GM23338 (cell line): ENCODE data around the gene FAM174C. TPM values are rescaled to one million over a fixed set of nuclear protein-coding genes. Genes with fewer than 3 reads are reported as not detected.

Source experiments
- ATAC-seq: fragments of 200-7000 bp; cut with Tn5 transposase; 3 replicates; pipeline ENCODE4 v1.9.1; 2020
- DNase-seq: peaks from one replicate; pipeline ENCODE4 v3.0.0-alpha.2; 2015; ENCODE audit warnings: low spot score
- H2AFZ ChIP-seq: fragments of 200-600 bp; sonication (generic); 2 replicates; pipeline ENCODE4 v1.8.0; 2016; ENCODE audit warnings: antibody characterized with exemption, mild to moderate bottlenecking, moderate library complexity
- H3F3A ChIP-seq: fragments of 200-600 bp; sonication (generic); replicated peaks from 2 replicates; pipeline ENCODE4 v1.8.0; 2017; ENCODE audit warnings: antibody characterized with exemption, mixed run types, low read depth
- H3K27ac ChIP-seq: fragments of 200-600 bp; sonication (generic); 2 replicates; pipeline ENCODE4 v1.6.1; 2016; ENCODE audit warnings: low read depth
- H3K27me3 ChIP-seq: fragments of 200-600 bp; sonication (generic); 2 replicates; pipeline ENCODE4 v1.8.0; 2016; ENCODE audit warnings: mild to moderate bottlenecking, mixed run types, moderate library complexity; ENCODE audit not compliant: insufficient read depth
- H3K36me3 ChIP-seq: fragments of 200-600 bp; sonication (generic); 2 replicates; pipeline ENCODE4 v1.8.0; 2016; ENCODE audit warnings: mild to moderate bottlenecking; ENCODE audit not compliant: insufficient read depth
- H3K4me1 ChIP-seq: fragments of 200-600 bp; sonication (generic); 2 replicates; pipeline ENCODE4 v1.8.0; 2016; ENCODE audit warnings: mild to moderate bottlenecking, moderate library complexity; ENCODE audit not compliant: insufficient read depth
- H3K4me2 ChIP-seq: fragments of 200-600 bp; sonication (generic); 2 replicates; pipeline ENCODE4 v1.7.1; 2017; ENCODE audit warnings: mixed run types
- H3K4me3 ChIP-seq: fragments of 200-600 bp; sonication (generic); 2 replicates; pipeline ENCODE4 v1.6.1; 2016; ENCODE audit warnings: mixed run types
- H3K79me2 ChIP-seq: fragments of 200-600 bp; sonication (generic); replicated peaks from 2 replicates; pipeline ENCODE4 v1.8.0; 2017; ENCODE audit warnings: mild to moderate bottlenecking; ENCODE audit not compliant: insufficient read depth
- H3K9me2 ChIP-seq: fragments of 200-600 bp; sonication (generic); 2 replicates; pipeline ENCODE4 v1.8.0; 2017; ENCODE audit not compliant: insufficient read depth
- H4K20me1 ChIP-seq: fragments of 200-600 bp; sonication (generic); replicated peaks from 2 replicates; pipeline ENCODE4 v1.8.0; 2017; ENCODE audit warnings: mild to moderate bottlenecking; ENCODE audit not compliant: insufficient read depth
- H3K27ac Mint-ChIP-seq: 2 replicates; pipeline ENCODE4 v1.8.0; 2020; ENCODE audit warnings: inconsistent platforms, mild to moderate bottlenecking, moderate library complexity, mixed read lengths
- H3K27me3 Mint-ChIP-seq: 3 replicates; pipeline ENCODE4 v1.8.0; 2022; ENCODE audit warnings: low read depth, mild to moderate bottlenecking, moderate library complexity, mixed read lengths, inconsistent platforms; ENCODE audit not compliant: insufficient read depth, poor library complexity
- H3K36me3 Mint-ChIP-seq: 3 replicates; pipeline ENCODE4 v1.8.0; 2021; ENCODE audit warnings: low read depth, mild to moderate bottlenecking, inconsistent platforms, moderate library complexity, mixed read lengths
- H3K4me1 Mint-ChIP-seq: 3 replicates; pipeline ENCODE4 v1.8.0; 2020; ENCODE audit warnings: mild to moderate bottlenecking, inconsistent platforms, mixed read lengths
- H3K4me3 Mint-ChIP-seq: 3 replicates; pipeline ENCODE4 v1.8.0; 2021; ENCODE audit warnings: moderate library complexity, mild to moderate bottlenecking, inconsistent platforms, mixed read lengths
- H3K9me3 Mint-ChIP-seq: 3 replicates; pipeline ENCODE4 v1.8.0; 2020; ENCODE audit warnings: moderate library complexity, mild to moderate bottlenecking, inconsistent platforms, mixed read lengths
- CREB1 ChIP-seq: fragments of 250-450 bp; sonication (Bioruptor Pico); IDR thresholded peaks from 2 replicates; pipeline ENCODE4 v1.5.0; 2020; ENCODE audit warnings: low read depth, mild to moderate bottlenecking, moderate library complexity
- ETS1 ChIP-seq: IDR thresholded peaks from 2 replicates; pipeline ENCODE4 v1.6.1; 2016; ENCODE audit warnings: antibody characterized with exemption
- EZH2 ChIP-seq: fragments of 200-600 bp; sonication (generic); IDR thresholded peaks from one replicate; pipeline ENCODE4 v1.8.0; 2017; ENCODE audit warnings: antibody characterized with exemption, mild to moderate bottlenecking, low read depth; ENCODE audit not compliant: unreplicated experiment
- EZH2phosphoT487 ChIP-seq: fragments of 200-600 bp; sonication (generic); IDR thresholded peaks from one replicate; pipeline ENCODE4 v1.8.1; 2018; ENCODE audit warnings: antibody characterized with exemption; ENCODE audit not compliant: unreplicated experiment
- JUNB ChIP-seq: IDR thresholded peaks from one replicate; pipeline ENCODE4 v1.6.1; 2016; ENCODE audit warnings: antibody characterized with exemption; ENCODE audit not compliant: unreplicated experiment
- NANOG ChIP-seq: IDR thresholded peaks from 2 replicates; pipeline ENCODE4 v1.6.1; 2016; ENCODE audit warnings: antibody characterized with exemption, borderline replicate concordance
- POLR2AphosphoS5 ChIP-seq: IDR thresholded peaks from 2 replicates; pipeline ENCODE4 v1.6.1; 2016; ENCODE audit warnings: antibody characterized with exemption, low read depth
- REST ChIP-seq: IDR thresholded peaks from one replicate; pipeline ENCODE4 v1.6.1; 2018; ENCODE audit warnings: antibody characterized with exemption; ENCODE audit not compliant: unreplicated experiment
- ZNF114 ChIP-seq: fragments of 250-450 bp; sonication (Bioruptor Pico); IDR thresholded peaks from 2 replicates; pipeline ENCODE4 v1.5.0; 2020; ENCODE audit warnings: mild to moderate bottlenecking, moderate library complexity
- ZNF331 ChIP-seq: fragments of 250-450 bp; sonication (Bioruptor Pico); IDR thresholded peaks from 2 replicates; pipeline ENCODE4 v1.5.0; 2020; ENCODE audit warnings: low read depth, mild to moderate bottlenecking, moderate library complexity
- polyA plus RNA-seq: library from polyadenylated mRNA; unstranded; fragments of >200 nt; fragmentation: Nextera tagmentation; extraction: Ambion mirVana; gene quantifications from 2 replicates; pipeline ENCODE4 v1.2.1, GENCODE V29; 2016
- total RNA-seq: library from RNA; depleted of rRNA; stranded (reverse); fragments of >200 nt; shearing (Covaris generic); gene quantifications from 2 replicates; pipeline ENCODE4 v1.2.3, GENCODE V29; 2014; rRNA removed

The FAM174C gene
- total and polyA plus RNA-seq, 2 experiments from 2014 or later, result 60.4 to 68.0 TPM

- H3K4me1 ChIP-seq, result peaks cover 6% of the 10 kb centered on the region; the same call in 1 of the 2 replicates
- H2AFZ ChIP-seq, result peak overlapping the region; percentile 63; the same call in 1 of the 2 replicates
- H3K27me3 ChIP-seq, result 0 out of 2 replicates have a peak, but pooled peaks cover 10% of the 10 kb centered on the region
- Mint-ChIP-seq H3K9me3 (no peaks in the 10 kb centered on the region), H3K4me1 (peaks cover 5% of the 10 kb centered on the region), H3K36me3 (no peaks in the 10 kb centered on the region), H3K27ac (0 out of 2 replicates have a peak overlapping the region, but pooled peaks have one; percentile 17), H3K27me3 (peaks cover 18% of the 10 kb centered on the region), H3K4me3 (no peak overlapping the region)
- ATAC-seq (no peak), DNase-seq (no peak)
- no peak overlapping the region for H3K27ac ChIP-seq
- H3K4me2 ChIP-seq, result no peak overlapping the region
- no peak for TF ChIP-seq ZNF331 (CRISPR knock-in tag)
- TF ChIP-seq EZH2phosphoT487, result no peak
- no peak for TF ChIP-seq REST
- TF ChIP-seq NANOG, result no peak
- no peak for TF ChIP-seq POLR2AphosphoS5
- no peak for TF ChIP-seq ZNF114
- no peak for TF ChIP-seq ETS1
- TF ChIP-seq JUNB, result no peak
- TF ChIP-seq CREB1, result no peak
- no peak for TF ChIP-seq EZH2
- H3K36me3 ChIP-seq, result no peaks in the 10 kb centered on the region
- no peaks in the 10 kb centered on the region for H3K9me2 ChIP-seq
- H3F3A ChIP-seq, result peaks cover 2% of the 10 kb centered on the region; the same call in 1 of the 2 replicates
- H3K79me2 ChIP-seq, result no peaks in the 10 kb centered on the region
- H3K4me3 ChIP-seq, result no peak overlapping the region
- H4K20me1 ChIP-seq, result no peaks in the 10 kb centered on the region
Measured at GRCh38 chr19:1327125-1327524, 51.8 kb downstream of the FAM174C start.

Other genes starting within 250 kb of the FAM174C start
- gene CNN2, start 248.9 kb upstream of the FAM174C start, total RNA-seq, result 392 and 426 TPM in 2 replicates
- gene CNN2, start 248.9 kb upstream of the FAM174C start, polyA plus RNA-seq, result 314 and 330 TPM in 2 replicates
- 18.1 and 22.2 TPM in 2 replicates for gene ABCA7, start 235.4 kb upstream of the FAM174C start, total RNA-seq
- gene ABCA7, start 235.4 kb upstream of the FAM174C start, polyA plus RNA-seq, result 27.4 and 30.3 TPM in 2 replicates
- gene ARHGAP45, start 208.4 kb upstream of the FAM174C start, total RNA-seq, result 56.0 and 71.8 TPM in 2 replicates
- 24.7 and 28.3 TPM in 2 replicates for gene ARHGAP45, start 208.4 kb upstream of the FAM174C start, polyA plus RNA-seq
- gene POLR2E, start 180.2 kb upstream of the FAM174C start, total RNA-seq, result 257 and 303 TPM in 2 replicates
- 254 and 286 TPM in 2 replicates for gene POLR2E, start 180.2 kb upstream of the FAM174C start, polyA plus RNA-seq
- gene GPX4, start 171.5 kb upstream of the FAM174C start, total RNA-seq, result 284 and 351 TPM in 2 replicates
- 543 and 573 TPM in 2 replicates for gene GPX4, start 171.5 kb upstream of the FAM174C start, polyA plus RNA-seq
- 28.0 and 35.4 TPM in 2 replicates for gene SBNO2, start 101.3 kb upstream of the FAM174C start, total RNA-seq
- 6.3 and 6.9 TPM in 2 replicates for gene SBNO2, start 101.3 kb upstream of the FAM174C start, polyA plus RNA-seq
- gene STK11, start 69.8 kb upstream of the FAM174C start, total RNA-seq, result 84.4 and 96.5 TPM in 2 replicates
- 19.4 and 23.7 TPM in 2 replicates for gene STK11, start 69.8 kb upstream of the FAM174C start, polyA plus RNA-seq
- gene CBARP, start 37.5 kb upstream of the FAM174C start, total RNA-seq, result 10.8 and 14.1 TPM in 2 replicates
- 2.0 TPM in 2 replicates for gene CBARP, start 37.5 kb upstream of the FAM174C start, polyA plus RNA-seq
- 78.7 and 139 TPM in 2 replicates for gene ATP5F1D, start 33.8 kb upstream of the FAM174C start, total RNA-seq
- gene ATP5F1D, start 33.8 kb upstream of the FAM174C start, polyA plus RNA-seq, result 396 and 420 TPM in 2 replicates
- 84.5 and 113 TPM in 2 replicates for gene MIDN, start 26.9 kb upstream of the FAM174C start, total RNA-seq
- 28.6 and 33.3 TPM in 2 replicates for gene MIDN, start 26.9 kb upstream of the FAM174C start, polyA plus RNA-seq
- 152 and 202 TPM in 2 replicates for gene CIRBP, start 6.2 kb upstream of the FAM174C start, total RNA-seq
- 153 and 160 TPM in 2 replicates for gene CIRBP, start 6.2 kb upstream of the FAM174C start, polyA plus RNA-seq
- gene EFNA2, start 10.3 kb downstream of the FAM174C start, total RNA-seq, result 8.2 and 10.3 TPM in 2 replicates
- 2.7 and 4.8 TPM in 2 replicates for gene EFNA2, start 10.3 kb downstream of the FAM174C start, polyA plus RNA-seq
- 128 and 132 TPM in 2 replicates for gene NDUFS7, start 108.4 kb downstream of the FAM174C start, total RNA-seq
- 201 and 203 TPM in 2 replicates for gene NDUFS7, start 108.4 kb downstream of the FAM174C start, polyA plus RNA-seq
- 21.5 and 27.3 TPM in 2 replicates for gene GAMT, start 126.0 kb downstream of the FAM174C start, total RNA-seq
- 33.6 and 36.9 TPM in 2 replicates for gene GAMT, start 126.0 kb downstream of the FAM174C start, polyA plus RNA-seq
- gene DAZAP1, start 132.1 kb downstream of the FAM174C start, total RNA-seq, result 180 and 194 TPM in 2 replicates
- 44.1 and 48.1 TPM in 2 replicates for gene DAZAP1, start 132.1 kb downstream of the FAM174C start, polyA plus RNA-seq
- 2,953 and 3,723 TPM in 2 replicates for gene RPS15, start 162.9 kb downstream of the FAM174C start, total RNA-seq
- 3,861 and 4,267 TPM in 2 replicates for gene RPS15, start 162.9 kb downstream of the FAM174C start, polyA plus RNA-seq
- 14.3 and 18.3 TPM in 2 replicates for gene APC2, start 174.6 kb downstream of the FAM174C start, total RNA-seq
- gene APC2, start 174.6 kb downstream of the FAM174C start, polyA plus RNA-seq, result 1.4 TPM in 2 replicates
- gene C19orf25, start 203.7 kb downstream of the FAM174C start, total RNA-seq, result 61.1 and 64.9 TPM in 2 replicates
- 43.5 and 50.1 TPM in 2 replicates for gene C19orf25, start 203.7 kb downstream of the FAM174C start, polyA plus RNA-seq
- gene PCSK4, start 214.8 kb downstream of the FAM174C start, total RNA-seq, result 5.9 and 15.1 TPM in 2 replicates
- gene PCSK4, start 214.8 kb downstream of the FAM174C start, polyA plus RNA-seq, result 3.8 and 5.6 TPM in 2 replicates
- 14.3 and 15.2 TPM in 2 replicates for gene REEP6, start 215.7 kb downstream of the FAM174C start, total RNA-seq
- 20.0 and 23.4 TPM in 2 replicates for gene REEP6, start 215.7 kb downstream of the FAM174C start, polyA plus RNA-seq
- gene ADAMTSL5, start 237.5 kb downstream of the FAM174C start, total RNA-seq, result 0.10 TPM in 1 of 2 replicates, not detected in the other
- gene ADAMTSL5, start 237.5 kb downstream of the FAM174C start, polyA plus RNA-seq, result 0.70 and 0.97 TPM in 2 replicates
- gene PLK5, start 248.5 kb downstream of the FAM174C start, total RNA-seq, result 0.23 and 1.2 TPM in 2 replicates
- gene PLK5, start 248.5 kb downstream of the FAM174C start, polyA plus RNA-seq, result 0.97 and 1.4 TPM in 2 replicates